H1 (cell line): ENCODE data around the gene PRF1. TPM values are rescaled to one million over a fixed set of nuclear protein-coding genes. Genes with fewer than 3 reads are reported as not detected.

ENCODE experiments used
- CTCF ChIA-PET: fragments of 300-600 bp; sonication (Branson Sonifier 250); formaldehyde crosslinking; loops from one replicate; lab custom pipeline; 2021; ENCODE audit not compliant: partially characterized antibody; lab: Charles Lee
- POLR2A ChIA-PET: fragments of 300-600 bp; sonication (Branson Sonifier 250); formaldehyde crosslinking; loops from one replicate; lab custom pipeline; 2021; ENCODE audit warnings: inconsistent platforms; ENCODE audit not compliant: partially characterized antibody; lab: Charles Lee
- DNase-seq, 2 experiments: peaks; one replicate each; pipeline versions ENCODE4 v3.0.0 to v3.0.0-alpha.2; 2010 to 2022; ENCODE audit warnings: low spot score in 2 of 2, low read depth in 1 of 2, mixed read lengths in 1 of 2
- FAIRE-seq: peaks from 2 replicates; lab custom pipeline; 2011; peaks lifted over from hg19 to GRCh38; lab: Jason Lieb, UNC
- H2AFZ ChIP-seq: 2 replicates; pipeline ENCODE4 v1.8.1; 2012; ENCODE audit warnings: low read length, inconsistent platforms
- H2AK5ac ChIP-seq: 2 replicates; pipeline ENCODE4 v1.6.1; 2013; ENCODE audit warnings: low read depth, low read length
- H2BK120ac ChIP-seq: replicated peaks from 2 replicates; pipeline ENCODE3; 2013; ENCODE audit warnings: low read depth, low read length, inconsistent platforms
- H2BK12ac ChIP-seq: 2 replicates; pipeline ENCODE4 v1.6.1; 2013; ENCODE audit warnings: low read depth, low read length
- H2BK15ac ChIP-seq: 2 replicates; pipeline ENCODE4 v1.6.1; 2013; ENCODE audit warnings: low read length
- H2BK20ac ChIP-seq: 2 replicates; pipeline ENCODE4 v1.6.1; 2013; ENCODE audit warnings: low read length
- H2BK5ac ChIP-seq: 2 replicates; pipeline ENCODE4 v1.6.1; 2013; ENCODE audit warnings: low read depth, low read length
- H3K14ac ChIP-seq: 2 replicates; pipeline ENCODE4 v1.6.1; 2013; ENCODE audit warnings: inconsistent platforms; ENCODE audit not compliant: insufficient read length
- H3K18ac ChIP-seq: 2 replicates; pipeline ENCODE4 v1.6.1; 2013; ENCODE audit warnings: low read length; ENCODE audit errors: extremely low read depth
- H3K23ac ChIP-seq: 2 replicates; pipeline ENCODE4 v1.6.1; 2013; ENCODE audit warnings: inconsistent platforms; ENCODE audit not compliant: insufficient read length
- H3K23me2 ChIP-seq: 2 replicates; pipeline ENCODE4 v1.6.1; 2013; ENCODE audit warnings: low read depth, low read length
- H3K27ac ChIP-seq: 2 replicates; pipeline ENCODE4 v1.6.1; 2011; ENCODE audit warnings: low read depth, low read length, inconsistent platforms
- H3K27me3 ChIP-seq, 4 experiments: replicated peaks in 1 of 4; 1 replicate in 1 of 4; 2 replicates in 3 of 4; pipeline versions ENCODE4 v1.6.1 to v1.8.1; 2011 to 2013; ENCODE audit warnings: low read length in 3 of 4, mild to moderate bottlenecking in 3 of 4, inconsistent platforms in 2 of 4, mixed read lengths in 2 of 4, moderate library complexity in 1 of 4; ENCODE audit not compliant: control insufficient read depth in 3 of 4, insufficient read depth in 3 of 4; ENCODE audit errors: extremely low read depth in 1 of 4
- H3K36me3 ChIP-seq, 4 experiments: 2 replicates each; pipeline versions ENCODE4 v1.6.1 to v1.8.1; 2011 to 2013; ENCODE audit warnings: mild to moderate bottlenecking in 4 of 4, low read length in 3 of 4, moderate library complexity in 2 of 4, control low read depth in 1 of 4, inconsistent platforms in 1 of 4; ENCODE audit not compliant: insufficient read depth in 4 of 4, control insufficient read depth in 2 of 4
- H3K4ac ChIP-seq: replicated peaks from 2 replicates; pipeline ENCODE3; 2013; ENCODE audit warnings: low read length, low read depth, mixed read lengths, inconsistent platforms; ENCODE audit not compliant: insufficient read length
- H3K4me1 ChIP-seq, 4 experiments: replicated peaks in 1 of 4; 1 replicate in 1 of 4; 2 replicates in 3 of 4; pipeline versions ENCODE4 v1.6.1 to v1.8.1; 2011 to 2013; ENCODE audit warnings: low read length in 3 of 4, inconsistent platforms in 2 of 4, mixed read lengths in 1 of 4; ENCODE audit not compliant: insufficient read depth in 4 of 4, control insufficient read depth in 3 of 4
- H3K4me2 ChIP-seq, 2 experiments: 2 replicates each; pipeline versions ENCODE4 v1.6.1 to v1.8.1; 2011 to 2013; ENCODE audit warnings: low read depth in 2 of 2, low read length in 2 of 2, control low read depth in 1 of 2, inconsistent platforms in 1 of 2, mild to moderate bottlenecking in 1 of 2; ENCODE audit not compliant: insufficient read depth in 1 of 2
- H3K4me3 ChIP-seq, 4 experiments: fragments of 200-600, 300-600 bp in 1 of 4; sonication (generic), shearing (Covaris generic), sonication (Bioruptor Twin) in 1 of 4; 2 replicates each; pipeline versions ENCODE4 v1.5.1 to v1.8.1; 2011 to 2016; ENCODE audit warnings: low read length in 4 of 4, low read depth in 3 of 4, control low read depth in 2 of 4, inconsistent platforms in 2 of 4, mild to moderate bottlenecking in 2 of 4, mixed read lengths in 1 of 4, moderate library complexity in 1 of 4; ENCODE audit not compliant: insufficient read depth in 2 of 4; ENCODE audit errors: extremely low read depth in 1 of 4
- H3K56ac ChIP-seq: replicated peaks from 2 replicates; pipeline ENCODE3; 2013; ENCODE audit warnings: low read depth, mild to moderate bottlenecking, mixed read lengths, low read length, inconsistent platforms; ENCODE audit not compliant: insufficient read length
- H3K79me1 ChIP-seq: 2 replicates; pipeline ENCODE4 v1.6.1; 2013; ENCODE audit warnings: low read depth, low read length, control low read depth
- H3K79me2 ChIP-seq, 2 experiments: 2 replicates each; pipeline versions ENCODE4 v1.6.1 to v1.8.1; 2012 to 2013; ENCODE audit warnings: low read length in 2 of 2, mild to moderate bottlenecking in 2 of 2, inconsistent platforms in 1 of 2; ENCODE audit not compliant: insufficient read depth in 2 of 2, control insufficient read depth in 1 of 2
- H3K9ac ChIP-seq, 4 experiments: replicated peaks in 1 of 4; 1 replicate in 1 of 4; 2 replicates in 3 of 4; pipeline versions ENCODE4 v1.6.1 to v1.8.1; 2011 to 2013; ENCODE audit warnings: low read depth in 3 of 4, low read length in 3 of 4, control low read depth in 2 of 4, mild to moderate bottlenecking in 2 of 4, moderate library complexity in 2 of 4, inconsistent platforms in 1 of 4; ENCODE audit errors: extremely low read depth in 1 of 4
- H3K9me3 ChIP-seq, 2 experiments: 2 replicates each; pipeline versions ENCODE4 v1.6.1 to v1.8.1; 2012 to 2013; ENCODE audit warnings: mild to moderate bottlenecking in 2 of 2, moderate library complexity in 2 of 2, control low read depth in 1 of 2, inconsistent platforms in 1 of 2, low read depth in 1 of 2, low read length in 1 of 2, mixed read lengths in 1 of 2; ENCODE audit not compliant: insufficient read depth in 2 of 2
- H4K20me1 ChIP-seq, 2 experiments: replicated peaks in 1 of 2; 2 replicates each; pipeline versions ENCODE3 to v1.8.1; 2011 to 2013; ENCODE audit warnings: inconsistent platforms in 2 of 2, low read length in 2 of 2, mild to moderate bottlenecking in 1 of 2; ENCODE audit not compliant: insufficient read depth in 2 of 2, control insufficient read depth in 1 of 2
- H4K5ac ChIP-seq: 2 replicates; pipeline ENCODE4 v1.6.1; 2013; ENCODE audit warnings: low read length, low read depth, mixed read lengths, inconsistent platforms; ENCODE audit not compliant: insufficient read length
- H4K8ac ChIP-seq: 2 replicates; pipeline ENCODE4 v1.8.0; 2013; ENCODE audit warnings: mild to moderate bottlenecking, moderate library complexity, low read length, inconsistent platforms; ENCODE audit not compliant: insufficient read depth; ENCODE audit errors: extremely low read depth
- H4K91ac ChIP-seq: replicated peaks from 2 replicates; pipeline ENCODE3; 2013; ENCODE audit warnings: low read length, mixed read lengths, inconsistent platforms; ENCODE audit not compliant: insufficient read length
- BACH1 ChIP-seq: IDR thresholded peaks from 2 replicates; pipeline ENCODE4 v1.6.1; 2012; ENCODE audit warnings: low read length, improper control_type of control experiment
- CBX5 ChIP-seq: fragments of 300-800, 300-1000 bp; sonication (generic); IDR thresholded peaks from 2 replicates; pipeline ENCODE4 v1.7.1; 2016; ENCODE audit warnings: antibody characterized with exemption, low read length, low read depth
- EGR1 ChIP-seq: IDR thresholded peaks from 2 replicates; pipeline ENCODE4 v1.6.1; 2011; ENCODE audit warnings: low read depth, low read length, borderline replicate concordance
- KDM4A ChIP-seq: IDR thresholded peaks from one replicate; pipeline ENCODE4 v1.7.1; 2012; ENCODE audit warnings: low read depth, mild to moderate bottlenecking, moderate library complexity, low read length, inconsistent platforms; ENCODE audit not compliant: severe bottlenecking
- KDM5A ChIP-seq: fragments of 200-600 bp; IDR thresholded peaks from 2 replicates; pipeline ENCODE4 v1.7.1; 2012; ENCODE audit warnings: mild to moderate bottlenecking, low read length, inconsistent platforms, mixed read lengths
- PHF8 ChIP-seq: fragments of 200-600 bp; sonication (generic); conservative IDR thresholded peaks from 2 replicates; pipeline ENCODE4 v1.7.1; 2012; ENCODE audit warnings: low read depth, mild to moderate bottlenecking, inconsistent platforms, low read length, moderate library complexity
- POLR2A ChIP-seq, 2 experiments: IDR thresholded peaks; 1 replicate in 1 of 2; 2 replicates in 1 of 2; pipeline ENCODE4 v1.6.1; 2011; ENCODE audit warnings: low read depth in 2 of 2, low read length in 2 of 2, mild to moderate bottlenecking in 2 of 2; ENCODE audit errors: control extremely low read depth in 1 of 2
- POU5F1 ChIP-seq: IDR thresholded peaks from 2 replicates; pipeline ENCODE4 v1.6.1; 2011; ENCODE audit warnings: low read depth, mild to moderate bottlenecking, low read length, moderate library complexity
- SIRT6 ChIP-seq: IDR thresholded peaks from one replicate; pipeline ENCODE4 v1.7.1; 2012; ENCODE audit warnings: low read length, inconsistent platforms
- SIX5 ChIP-seq: IDR thresholded peaks from 2 replicates; pipeline ENCODE4 v1.6.1; 2011; ENCODE audit warnings: mild to moderate bottlenecking, low read depth, low read length
- SP1 ChIP-seq: IDR thresholded peaks from 2 replicates; pipeline ENCODE4 v1.6.1; 2011; ENCODE audit warnings: low read depth, low read length
- TAF7 ChIP-seq: optimal IDR thresholded peaks from 2 replicates; pipeline ENCODE3; 2011; ENCODE audit warnings: low read depth, mild to moderate bottlenecking, inconsistent platforms, low read length, moderate library complexity, borderline replicate concordance
- YY1 ChIP-seq: IDR thresholded peaks from 2 replicates; pipeline ENCODE4 v1.6.1; 2011; ENCODE audit warnings: low read depth, mild to moderate bottlenecking, low read length
- WGBS, 2 experiments: shearing (Covaris generic) in 1 of 2; methylation state at CpG; one replicate each; pipeline versions ENCODE4 v1.1.6 to v1.1.7; 2013 to 2015; ENCODE audit warnings: low lambda C conversion rate in 2 of 2, mixed read lengths in 2 of 2, inconsistent platforms in 1 of 2, low coverage in 1 of 2, missing lambda C conversion rate in 1 of 2; ENCODE audit not compliant: insufficient replicate concordance in 2 of 2, insufficient coverage in 1 of 2, insufficient read length in 1 of 2; ENCODE audit errors: extremely low coverage in 1 of 2, missing lambda C conversion rate in 1 of 2; 5-methylcytosine and 5-hydroxymethylcytosine counted together
- polyA plus RNA-seq, 7 experiments: library from polyadenylated mRNA; depleted of rRNA in 3 of 7; stranded (reverse) in 5 of 7; unstranded in 2 of 7; fragments of >200 nt in 5 of 7; fragments of 200-250 nt in 2 of 7; gene quantifications; 1 replicate in 5 of 7; 2 replicates in 1 of 7; 4 replicates in 1 of 7; pipeline versions ENCODE4 v1.2.1 to v1.2.3, GENCODE V29; 2011 to 2013; ENCODE audit warnings: missing spikeins in 2 of 7, mixed read lengths in 2 of 7
- total RNA-seq: library from RNA; stranded (reverse); fragmentation: NEBNext Ultra II Directional; extraction: Animal tissue kit (Norgen Biotek cat#: 25700); gene quantifications from 2 replicates; pipeline ENCODE4 v1.2.1, GENCODE V29; 2021
- TF ChIP-seq, protein P1 (sequence below): IDR thresholded peaks from 2 replicates; pipeline ENCODE4 v1.6.1; 2012; ENCODE audit warnings: inconsistent platforms

The PRF1 gene
- total and polyA plus RNA-seq, 2 of the 8 experiments (the other 6 are each of a cell fraction or from before 2014, with no cell fraction given): 0.15 TPM; not detected in 1

DNA sequence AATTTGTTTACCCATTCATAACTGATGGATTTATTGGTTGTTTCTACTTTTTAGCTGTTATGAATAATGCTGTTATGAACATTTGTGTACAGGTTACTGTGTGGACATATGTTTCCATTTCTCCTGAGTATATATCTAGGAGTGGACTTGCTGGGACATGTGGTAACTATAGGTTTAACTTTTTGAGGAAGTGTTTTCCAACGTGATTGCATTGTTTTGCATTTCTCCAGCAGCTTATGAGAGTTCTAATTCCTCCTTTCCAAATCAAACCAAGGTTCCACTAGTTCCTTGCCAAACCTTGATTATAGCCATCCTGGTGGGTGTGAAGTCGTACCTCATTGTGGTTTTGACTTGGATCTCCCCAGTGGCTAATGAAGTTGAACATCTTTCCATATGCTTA lies 2.6 kb upstream of the PRF1 start:
- FAIRE-seq: no peak
- Histone ChIP-seq H3K79me2 (no peaks in the 10 kb centered on the region), H3K36me3 (no peaks in the 10 kb centered on the region), H4K8ac (no peak overlapping the region), H2BK5ac (no peak overlapping the region), H2BK120ac (no peak overlapping the region), H3K18ac (no peak overlapping the region), H3K4ac (no peak overlapping the region), H3K4me1 (no peaks in the 10 kb centered on the region; a peak in 1 of 7 replicates), H3K56ac (no peak overlapping the region), H3K4me2 (no peak overlapping the region), H3K23ac (no peak overlapping the region), H2AK5ac (no peak overlapping the region), H4K5ac (no peak overlapping the region), H4K20me1 (no peaks in the 10 kb centered on the region), H3K27ac (no peak overlapping the region), H3K14ac (no peak overlapping the region), H3K79me1 (no peaks in the 10 kb centered on the region), H3K4me3 (no peak overlapping the region), H3K23me2 (no peaks in the 10 kb centered on the region), H3K9ac (no peak overlapping the region), H3K27me3 (no peaks in the 10 kb centered on the region), H2AFZ (no peak overlapping the region), H3K9me3 (no peaks in the 10 kb centered on the region), H2BK12ac (no peak overlapping the region), H2BK15ac (no peak overlapping the region), H2BK20ac (no peak overlapping the region), H4K91ac (no peak overlapping the region)
- ChIA-PET POLR2A (no interaction called here), CTCF (no interaction called here)
- WGBS, 2 experiments: 91% methylated on average over 2 of the region's 2 CpGs; no CpG with 5 or more reads in 1 of the 2 experiments
- DNase-seq: no peak
- TF ChIP-seq KDM4A (no peak), SIRT6 (no peak), CBX5 (no peak), POLR2A (IDR thresholded peaks at IDR 0.05; ENCODE audit: control extremely low read depth in 1 of 2, low read depth in 2 of 2, low read length in 2 of 2) (no peak), BACH1 (no peak), KDM5A (no peak), POU5F1 (no peak), SIX5 (no peak), SP1 (no peak), EGR1 (no peak), PHF8 (no peak), TAF7 (no peak), YY1 (no peak)
- TF ChIP-seq, protein P1, sequence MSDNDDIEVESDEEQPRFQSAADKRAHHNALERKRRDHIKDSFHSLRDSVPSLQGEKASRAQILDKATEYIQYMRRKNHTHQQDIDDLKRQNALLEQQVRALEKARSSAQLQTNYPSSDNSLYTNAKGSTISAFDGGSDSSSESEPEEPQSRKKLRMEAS: no peak
